Left renal pelvis (tissue), 4 donors: ENCODE measurements around the gene PCNX3. TPM values are rescaled to one million over a fixed set of nuclear protein-coding genes. Genes with fewer than 3 reads are reported as not detected.

Experiments
- DNase-seq, 4 donors: peaks; one replicate each; pipeline ENCODE4 v3.0.0-alpha.2; 2013; ENCODE audit warnings: low read depth in 4 of 4, low spot score in 3 of 4
- polyA plus RNA-seq, 4 donors: library from polyadenylated mRNA; unstranded; fragments of 120-200 nt; gene quantifications; one replicate each; pipeline ENCODE4 v1.2.1, GENCODE V29; 2013; ENCODE audit not compliant: insufficient read length in 4 of 4

Gene PCNX3
- 10 to 100 TPM; 20.3 to 37.9 (median 28.1) TPM for polyA plus RNA-seq

DNA sequence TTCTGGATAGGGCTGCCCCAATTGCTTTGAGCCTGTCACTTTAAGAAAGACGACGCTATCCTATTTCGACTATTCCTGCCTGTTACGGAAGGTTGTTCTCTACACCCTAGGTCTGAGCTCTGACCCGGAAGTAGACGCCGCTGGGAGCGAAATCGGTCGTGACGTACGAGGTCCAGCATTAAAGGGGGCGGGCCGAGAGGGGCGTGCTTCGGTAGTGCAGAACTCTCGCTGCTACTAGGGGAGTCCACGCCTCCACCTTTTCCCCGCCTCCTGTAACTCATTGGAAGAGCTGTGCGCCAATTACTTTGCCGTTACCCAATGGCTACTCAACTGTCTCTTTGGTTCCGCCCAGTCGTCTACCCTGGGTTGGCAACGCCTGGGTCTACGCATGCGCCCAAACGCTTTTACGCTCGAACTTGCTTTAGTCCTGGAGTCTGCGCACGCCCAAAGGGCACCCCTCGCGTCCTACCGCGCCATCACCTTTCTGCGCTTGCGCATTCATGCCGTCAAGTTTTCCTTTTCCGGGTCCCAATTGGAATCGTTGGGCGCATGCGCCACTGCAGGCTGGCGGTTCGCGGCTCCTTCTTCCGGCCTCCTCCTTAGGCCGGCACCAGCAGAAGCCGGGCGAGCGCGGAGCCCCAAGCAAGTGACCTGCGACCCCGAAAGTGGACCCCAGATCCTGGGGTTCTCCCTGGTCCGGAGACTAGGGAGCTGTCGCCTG is at the start of gene PCNX3:
PCNX3 (plus strand) TSS at position 548 of the 721 bp plus-strand sequence. CDS start 536 bp downstream, outside the sequence.
- peak; percentile 100 for DNase-seq

DNA sequence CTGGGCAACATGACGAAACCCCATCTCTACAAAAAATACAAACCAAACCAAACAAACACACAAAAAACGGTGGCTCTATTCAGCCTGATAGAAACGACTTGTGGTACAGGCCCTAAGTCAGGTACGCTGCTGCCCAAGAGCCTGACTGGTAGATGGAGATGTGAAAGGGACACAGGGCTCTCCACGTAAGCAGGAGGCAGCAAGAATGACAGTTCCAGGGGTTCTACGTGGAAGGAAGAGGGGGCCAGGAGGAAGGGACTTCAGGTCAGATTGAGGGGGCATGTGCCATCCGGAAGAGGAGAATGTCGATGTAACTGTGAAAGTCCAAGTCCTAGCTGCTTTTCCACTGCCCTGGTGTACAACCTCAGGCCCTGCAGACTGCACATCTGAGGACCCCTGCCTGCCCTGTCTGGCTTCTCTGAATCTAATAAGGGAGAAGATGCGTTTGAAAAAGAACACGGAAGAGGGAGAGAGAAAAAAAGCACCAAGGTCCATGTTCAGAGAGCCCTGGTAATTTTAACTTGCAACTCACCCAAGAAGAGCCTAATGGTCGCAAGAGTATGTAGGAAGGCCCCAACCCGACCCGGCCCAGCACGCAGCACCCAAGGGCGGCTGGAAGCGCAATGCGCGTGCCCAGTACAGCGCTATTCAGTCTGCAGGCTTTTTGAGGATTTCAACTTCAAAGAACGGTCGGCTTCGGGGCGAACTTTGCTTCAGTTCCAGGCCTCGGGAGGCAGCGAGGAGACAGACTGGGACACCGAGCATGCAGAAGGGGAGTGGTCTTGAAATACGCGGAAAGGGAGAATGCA is 46.2 kb upstream of the PCNX3 start:
- no peak for DNase-seq

DNA sequence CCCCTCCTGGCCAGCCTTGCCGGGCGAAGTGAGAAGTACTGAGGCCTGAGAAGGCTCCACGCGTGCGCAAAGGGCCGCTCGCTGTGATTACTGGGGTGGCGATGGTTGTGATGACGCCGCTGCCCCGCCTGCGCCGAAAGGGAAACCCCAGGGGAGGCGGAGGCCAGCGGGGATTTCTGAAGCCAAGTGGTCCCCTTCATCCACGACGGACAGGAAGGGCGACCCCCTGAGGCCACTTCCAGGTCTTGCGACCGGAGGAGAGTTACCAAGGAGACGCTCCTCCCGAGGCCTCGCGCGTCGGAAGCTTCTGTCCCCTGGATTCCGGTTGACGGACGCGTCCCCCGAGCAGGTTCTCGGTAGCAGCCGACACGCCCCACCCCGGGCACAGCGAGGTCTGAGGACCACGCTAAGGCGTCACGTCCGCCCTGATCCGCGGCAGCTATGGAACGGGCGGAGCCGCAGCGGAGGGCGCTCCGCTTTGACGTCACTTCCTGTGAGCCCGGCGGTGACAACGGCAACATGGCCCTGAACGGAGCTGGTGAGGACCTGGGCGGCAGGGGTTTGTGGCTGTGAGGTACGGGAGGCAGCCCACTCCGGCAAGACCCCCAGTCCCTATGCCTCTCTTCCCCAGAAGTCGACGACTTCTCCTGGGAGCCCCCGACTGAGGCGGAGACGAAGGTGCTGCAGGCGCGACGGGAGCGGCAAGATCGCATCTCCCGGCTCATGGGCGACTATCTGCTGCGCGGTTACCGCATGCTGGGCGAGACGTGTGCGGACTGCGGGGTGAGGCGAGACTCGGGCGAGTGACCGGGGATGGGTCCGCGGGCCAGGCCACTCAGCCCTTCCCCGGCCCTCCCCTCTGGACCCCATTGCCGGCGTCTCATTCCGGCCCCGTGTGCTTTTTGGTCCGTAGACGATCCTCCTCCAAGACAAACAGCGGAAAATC is 45.3 kb upstream of the PCNX3 start, which contains the start of gene ZNRD2:
ZNRD2 (plus strand) TSS at position 505 of the 946 bp plus-strand sequence; CDS start at position 520, 15 bp downstream.
- peak; percentile 88 to 96 (median 93) for DNase-seq

DNA sequence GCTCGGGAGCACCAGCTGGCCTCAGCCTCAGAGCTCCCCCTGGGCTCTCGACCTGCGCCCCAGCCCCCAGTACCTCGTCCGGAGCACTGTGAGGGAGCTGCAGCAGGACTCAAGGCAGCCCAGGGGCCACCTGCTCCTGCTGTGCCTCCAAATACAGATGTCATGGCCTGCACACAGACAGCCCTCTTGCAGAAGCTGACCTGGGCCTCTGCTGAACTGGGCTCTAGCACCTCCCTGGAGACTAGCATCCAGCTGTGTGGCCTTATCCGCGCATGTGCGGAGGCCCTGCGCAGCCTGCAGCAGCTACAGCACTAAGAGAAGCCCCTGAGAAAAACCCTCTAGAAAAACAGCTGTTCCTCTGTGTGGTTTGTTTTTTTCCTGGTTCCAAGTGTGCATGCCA is 44.2 kb upstream of the PCNX3 start:
- no peak for DNase-seq

DNA sequence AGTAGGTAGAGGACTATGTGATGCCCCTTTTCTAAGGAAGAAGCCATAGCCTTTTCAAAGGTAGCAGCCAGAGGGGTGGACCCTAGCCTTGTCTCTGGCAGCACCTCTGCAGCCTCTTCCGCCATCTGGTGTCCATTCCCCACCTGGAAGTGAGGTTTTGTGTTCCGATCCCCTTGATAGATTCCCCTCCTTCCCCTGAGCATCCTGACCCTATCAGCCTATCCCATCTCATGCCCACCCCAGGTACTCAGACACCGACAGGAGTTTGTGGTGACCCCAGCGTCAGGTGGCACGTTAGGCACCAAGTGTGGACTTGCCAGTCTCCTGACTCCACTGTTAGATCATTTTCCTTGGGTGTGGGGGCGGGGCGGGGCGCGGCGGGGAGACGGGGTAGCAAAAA is 43.6 kb upstream of the PCNX3 start:
- no peak for DNase-seq

DNA sequence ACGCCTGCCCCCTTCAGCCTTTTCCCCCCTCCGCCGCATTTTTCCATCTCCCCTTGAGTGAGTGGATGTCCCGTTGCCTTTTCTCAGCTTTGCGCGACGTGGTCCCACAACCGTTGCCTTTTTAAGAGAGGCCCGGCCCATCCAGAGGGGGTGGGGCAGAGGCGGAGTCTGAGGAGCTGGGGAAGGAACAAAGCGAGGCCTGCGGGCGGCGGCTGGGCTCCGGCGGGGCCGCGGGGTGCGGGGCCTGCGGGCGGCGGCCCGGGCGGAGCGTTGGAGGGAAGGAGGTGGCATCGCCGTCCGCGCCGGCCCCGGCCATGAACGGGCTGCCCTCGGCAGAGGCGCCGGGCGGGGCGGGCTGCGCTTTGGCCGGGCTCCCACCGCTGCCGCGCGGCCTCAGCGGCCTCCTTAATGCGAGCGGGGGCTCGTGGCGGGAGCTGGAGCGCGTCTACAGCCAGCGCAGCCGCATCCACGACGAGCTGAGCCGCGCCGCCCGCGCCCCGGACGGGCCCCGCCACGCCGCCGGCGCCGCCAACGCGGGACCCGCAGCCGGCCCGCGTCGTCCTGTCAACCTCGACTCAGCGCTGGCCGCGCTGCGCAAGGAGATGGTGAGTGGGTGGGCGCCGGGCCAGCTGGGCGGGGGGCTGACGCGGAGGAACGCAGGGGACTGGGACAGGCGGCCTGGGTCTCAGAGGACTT is 43.1 kb upstream of the PCNX3 start, which contains the start of gene FAM89B:
FAM89B (plus strand) TSS at position 183 of the 696 bp plus-strand sequence; CDS start at position 315, 132 bp downstream.
- DNase-seq: peak in 3 of 4 donors; percentile 70 to 87 (median 77)

DNA sequence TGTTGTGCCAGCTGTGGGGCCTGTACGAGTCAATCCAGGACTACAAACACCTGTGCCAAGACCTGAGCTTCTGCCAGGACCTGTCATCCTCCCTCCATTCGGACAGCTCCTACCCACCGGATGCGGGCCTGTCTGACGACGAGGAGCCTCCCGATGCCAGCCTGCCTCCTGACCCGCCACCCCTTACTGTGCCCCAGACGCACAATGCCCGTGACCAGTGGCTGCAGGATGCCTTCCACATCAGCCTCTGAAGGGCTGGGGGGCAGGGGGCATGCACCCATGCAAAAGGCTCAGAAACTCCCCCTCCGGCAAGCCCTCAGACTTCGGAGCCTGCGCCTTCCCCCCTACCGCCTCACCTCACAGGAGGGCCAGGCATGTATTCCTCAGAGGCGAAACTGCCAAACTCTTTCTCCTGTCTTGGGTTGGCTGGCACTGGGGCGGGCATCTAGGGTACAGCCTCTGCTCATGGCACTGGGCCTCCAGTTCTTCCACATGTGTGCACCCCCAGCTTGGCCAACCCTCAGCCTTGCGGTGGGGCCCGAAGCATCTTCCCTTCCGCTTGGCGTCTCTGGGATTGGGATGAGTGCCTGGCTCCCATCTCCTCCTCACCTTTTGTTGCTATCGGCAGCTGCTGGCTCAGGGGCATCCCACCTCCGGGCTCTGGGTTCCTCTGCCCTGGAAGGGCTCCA is 42.0 kb upstream of the PCNX3 start:
- DNase-seq: no peak

DNA sequence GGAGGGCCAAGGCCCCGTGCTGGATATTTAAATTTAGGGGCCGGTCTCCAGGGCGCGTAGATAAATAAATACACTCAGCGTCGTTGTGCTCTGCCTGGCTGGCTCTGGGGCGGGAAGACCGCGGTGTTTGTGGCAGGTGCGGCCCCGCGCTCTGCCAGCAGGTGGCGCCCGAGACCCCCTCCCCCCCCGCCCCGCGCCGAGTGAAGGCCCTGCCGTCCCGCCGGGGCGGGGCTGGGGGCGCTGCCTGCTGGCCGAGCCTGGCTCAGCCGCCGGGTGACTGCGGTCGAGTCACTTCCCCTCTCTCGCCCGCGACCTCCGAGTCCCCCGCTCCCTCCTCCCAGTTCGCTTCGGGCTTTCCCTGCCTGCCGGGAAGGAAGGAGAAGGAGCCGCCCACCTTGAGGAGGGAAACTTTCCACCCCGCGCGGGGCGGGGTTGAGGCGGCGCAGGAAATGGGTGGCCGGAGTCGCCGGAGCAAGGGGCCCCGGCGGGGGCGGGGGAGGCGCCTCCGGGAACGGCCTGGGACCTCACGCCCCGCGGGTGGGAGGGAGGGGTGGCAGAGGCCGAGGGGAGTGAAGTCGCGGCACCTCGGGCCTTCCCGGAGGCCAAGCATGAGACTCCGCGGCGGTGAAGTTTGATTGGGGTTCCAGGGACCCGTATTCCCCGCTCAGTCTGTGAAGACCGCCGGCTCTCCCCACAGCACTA is 41.3 kb upstream of the PCNX3 start:
- peak; percentile 63 to 75 (median 70) for DNase-seq

DNA sequence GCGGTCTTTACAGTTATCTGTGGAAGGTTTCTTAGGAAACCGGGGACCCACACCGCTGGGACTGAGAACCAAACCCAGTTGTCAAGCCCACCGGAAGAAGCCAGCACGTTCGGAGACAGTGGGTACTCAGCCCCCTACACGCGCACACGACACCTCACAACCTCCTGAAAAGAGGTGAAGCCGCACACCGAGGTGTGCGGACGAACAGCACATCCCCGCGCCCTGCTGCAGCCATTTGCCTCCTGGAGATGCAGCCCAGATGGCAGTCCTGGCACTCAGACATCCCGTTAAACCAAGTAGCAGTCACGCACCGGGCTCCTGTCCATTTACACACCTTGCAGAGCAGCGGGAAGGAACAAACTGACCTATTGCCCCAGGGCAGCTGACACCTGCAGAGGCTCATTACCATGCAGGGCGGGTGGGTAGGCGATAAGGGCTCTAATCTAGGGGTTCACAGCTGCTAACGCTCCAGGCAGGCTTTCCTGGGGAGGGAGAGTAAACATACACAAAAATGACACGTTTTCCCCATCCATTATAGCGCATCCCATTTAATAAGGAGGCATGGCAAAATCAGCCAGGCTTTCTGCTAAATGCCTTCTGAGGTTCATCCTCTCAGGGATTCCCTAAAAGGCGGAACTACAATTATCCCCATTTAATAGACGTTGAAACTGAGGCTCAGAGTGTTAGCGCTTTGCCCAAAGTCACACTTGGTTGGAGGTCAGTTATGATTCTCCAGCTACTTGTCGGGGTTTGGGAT is 40.6 kb upstream of the PCNX3 start:
- no peak for DNase-seq

DNA sequence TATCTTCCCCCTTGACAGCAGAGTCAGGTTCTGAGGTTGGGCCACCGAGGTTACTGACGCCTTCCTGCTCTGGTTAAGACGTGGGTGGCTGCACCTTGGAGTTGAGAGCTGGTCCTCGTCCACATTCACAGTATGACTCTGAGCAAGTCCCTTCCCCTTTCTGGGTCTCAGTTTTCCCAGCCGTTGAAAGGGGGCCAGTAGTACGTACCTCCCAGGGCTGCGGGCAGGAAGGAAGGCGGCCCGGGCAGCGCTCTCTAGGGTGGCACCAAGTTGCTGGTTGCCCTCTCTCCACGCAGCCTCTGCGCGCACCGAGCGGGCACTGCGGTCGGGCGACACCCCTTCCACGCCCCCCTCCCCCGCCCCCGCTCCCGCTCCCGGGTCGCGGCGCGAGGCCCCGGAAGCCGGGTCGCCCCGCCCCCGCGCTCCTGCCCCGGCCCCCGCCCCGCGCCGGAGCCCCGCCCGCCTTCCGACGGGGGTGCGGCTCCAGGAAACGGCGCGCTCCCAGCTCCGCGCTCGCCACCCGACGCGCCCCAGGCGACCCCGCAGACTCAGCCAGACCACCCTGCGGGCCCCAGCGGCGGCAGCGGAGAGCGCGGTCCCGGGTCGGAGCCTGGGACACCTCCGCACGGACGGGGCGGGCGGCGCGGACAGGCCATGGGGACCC is 39.9 kb upstream of the PCNX3 start, which contains the start of gene EHBP1L1:
EHBP1L1 (plus strand) TSS at position 486 of the 664 bp plus-strand sequence. CDS start 250 bp downstream, outside the sequence.
- DNase-seq: no peak

DNA sequence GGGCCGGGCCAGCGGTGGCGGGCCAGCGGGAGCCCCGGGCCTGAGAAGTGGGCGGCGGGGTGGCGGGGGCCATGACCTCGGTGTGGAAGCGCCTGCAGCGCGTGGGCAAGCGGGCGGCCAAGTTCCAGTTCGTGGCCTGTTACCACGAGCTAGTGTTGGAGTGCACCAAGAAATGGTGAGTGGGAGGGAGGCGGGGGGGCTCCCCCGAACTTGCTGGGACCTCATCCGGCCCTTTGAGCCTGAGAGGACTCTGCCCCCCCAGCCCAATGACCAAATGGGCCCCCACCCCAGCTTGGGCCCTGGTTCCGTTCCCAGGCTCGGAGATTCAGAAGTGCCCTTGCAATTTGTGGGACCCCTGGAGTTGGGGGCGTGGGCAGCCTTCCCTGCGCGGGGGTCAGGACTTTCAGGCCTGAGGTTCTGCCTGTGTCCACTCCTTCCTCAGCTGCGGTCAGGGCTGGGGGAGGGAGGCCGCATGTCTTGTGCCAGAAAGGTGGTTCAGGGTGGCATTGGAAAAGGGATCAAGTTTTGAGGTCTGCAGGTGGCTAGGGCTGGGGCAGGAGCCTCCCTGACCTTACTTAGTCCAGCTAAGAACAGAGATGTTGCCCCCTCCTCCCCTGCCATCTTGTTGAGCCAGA is 39.2 kb upstream of the PCNX3 start:
- no peak for DNase-seq

DNA sequence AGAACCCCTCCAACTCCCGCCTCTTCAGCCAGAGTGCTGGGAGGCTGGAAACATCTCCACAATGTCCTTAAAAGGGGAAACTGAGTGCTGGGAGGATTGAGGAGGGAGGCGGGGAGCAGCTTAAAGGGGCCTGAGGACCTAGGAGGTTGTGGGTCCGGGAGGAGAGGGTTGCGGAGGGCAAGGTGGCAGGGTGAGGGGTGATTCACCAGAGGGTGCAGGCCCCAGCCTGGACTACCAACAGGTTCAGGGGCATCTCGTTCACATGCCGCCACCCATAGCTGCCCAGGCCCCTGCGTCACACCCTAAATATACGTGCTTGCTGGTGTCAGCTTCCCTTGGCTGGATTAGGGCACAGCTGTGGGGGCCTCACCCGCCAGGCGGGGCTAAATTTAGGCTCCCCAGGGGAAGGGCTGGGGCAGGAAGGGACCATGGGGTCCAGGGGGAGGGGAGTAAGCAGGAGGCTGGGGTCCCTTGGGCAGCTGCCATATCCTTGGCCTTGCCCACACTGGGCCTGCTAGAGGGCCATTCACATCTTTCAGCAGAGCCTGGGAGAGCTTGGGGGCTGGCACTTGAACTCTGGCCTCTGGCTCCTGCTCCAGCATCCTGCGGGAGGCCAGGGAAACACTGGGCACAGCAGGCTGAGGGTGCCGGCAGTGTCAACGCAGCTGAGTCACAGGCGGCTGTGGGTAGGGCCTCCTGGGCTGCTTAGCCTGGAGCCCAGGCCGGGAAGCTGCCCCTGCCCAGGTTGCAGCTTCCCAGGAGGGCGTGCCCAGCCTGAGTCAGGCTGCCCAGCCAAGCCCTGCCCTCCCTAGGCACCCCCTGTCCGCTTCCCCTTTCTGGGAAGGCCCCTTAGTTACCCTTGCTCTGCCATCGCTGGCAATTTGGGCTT is 38.5 kb upstream of the PCNX3 start:
- DNase-seq: no peak

DNA sequence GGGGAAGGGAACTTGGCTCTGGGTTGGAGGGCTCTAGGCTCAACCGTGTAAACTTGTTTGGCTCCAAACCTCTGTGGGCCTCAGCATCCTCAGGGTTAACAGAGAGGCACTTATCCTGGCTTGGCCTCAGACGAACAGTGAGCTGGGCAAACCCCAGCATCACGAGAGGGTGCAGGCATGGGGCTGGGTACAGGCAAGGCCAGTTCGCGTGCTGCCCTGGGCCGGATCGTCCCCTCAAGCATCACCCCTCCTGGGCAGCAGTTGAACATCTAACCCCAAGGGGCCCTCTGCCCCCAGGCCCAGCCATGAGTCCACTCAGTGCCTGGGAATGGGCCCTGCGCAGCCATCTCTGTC is 37.8 kb upstream of the PCNX3 start:
- DNase-seq: no peak

DNA sequence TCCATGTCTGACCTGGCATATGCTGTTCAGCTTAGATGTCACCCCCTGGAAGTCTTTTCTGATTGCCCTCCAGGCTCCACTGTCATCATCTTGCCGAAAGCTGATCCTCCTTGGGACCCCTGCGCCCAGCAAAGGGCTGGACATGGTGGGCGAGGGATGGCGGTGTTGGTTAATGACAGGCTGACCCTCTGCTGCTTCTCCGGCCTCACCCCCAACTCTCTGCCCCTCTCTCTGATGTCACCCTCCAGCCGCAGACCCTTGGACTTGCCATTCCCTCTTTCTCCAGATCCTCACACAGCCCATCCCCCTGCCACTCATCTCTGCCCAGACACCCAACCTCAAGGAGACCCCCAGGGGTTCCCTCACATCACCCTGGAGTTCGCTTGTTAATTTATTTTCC is 37.4 kb upstream of the PCNX3 start:
- DNase-seq: no peak

DNA sequence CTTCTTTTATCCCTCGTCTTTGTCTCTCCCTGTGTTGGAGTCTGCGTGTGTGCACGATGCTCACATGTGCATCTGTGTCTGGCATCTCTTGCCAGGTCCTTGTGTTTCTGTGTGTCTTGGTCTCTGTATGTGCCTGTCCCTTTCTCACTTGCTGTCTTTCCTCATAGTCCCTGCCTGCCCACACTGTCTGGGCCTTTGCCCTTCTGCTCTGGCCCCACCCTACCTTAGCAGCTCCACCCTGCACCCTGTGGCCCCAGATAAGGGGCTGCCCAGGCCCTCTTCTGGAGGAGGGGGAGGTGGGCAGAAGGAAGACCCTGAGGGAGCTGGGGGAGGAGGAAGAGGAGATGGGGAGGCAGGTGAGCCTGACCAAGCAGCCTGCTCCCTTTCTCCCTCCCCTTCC is 36.9 kb upstream of the PCNX3 start:
- no peak for DNase-seq

DNA sequence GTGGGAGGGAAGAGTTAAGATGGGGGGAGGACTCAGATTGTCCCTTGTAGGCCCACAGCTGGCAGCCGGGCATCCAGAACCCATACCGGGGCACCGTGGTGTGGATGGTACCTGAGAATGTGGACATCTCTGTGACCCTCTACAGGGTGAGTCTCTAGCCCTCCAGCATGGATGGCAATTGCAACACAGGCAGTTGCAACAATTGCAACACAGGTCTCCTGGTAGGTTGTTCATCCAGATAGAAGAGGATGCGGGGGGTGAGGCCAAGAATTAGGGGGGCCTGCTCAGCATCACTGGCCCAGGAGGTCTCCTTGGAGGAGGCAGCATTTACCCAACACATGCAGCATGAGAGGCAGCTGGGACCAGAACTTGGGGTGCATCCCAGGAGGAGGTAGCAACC is 36.3 kb upstream of the PCNX3 start:
- DNase-seq: no peak
